Measurements from ENCODE around the gene DUSP6. TPM values are rescaled to one million over a fixed set of nuclear protein-coding genes. Genes with fewer than 3 reads are reported as not detected.

Gene DUSP6
- total and polyA plus RNA-seq, 2 of the 13 experiments (the other 11 are each of a cell fraction or from before 2014, with no cell fraction given): 40.9 to 161 TPM

- no peak for TF ChIP-seq PITX1 (CRISPR knock-in tag; IDR thresholded peaks at IDR 0.05)
- no peak for TF ChIP-seq SIX4 (CRISPR knock-in tag; IDR thresholded peaks at IDR 0.05)
- TF ChIP-seq ZMYM3 (CRISPR knock-in tag; IDR thresholded peaks at IDR 0.05): peak; percentile 99
- peak; percentile 94; the same call in 1 of the 2 replicates for TF ChIP-seq ADNP (CRISPR knock-in tag; IDR thresholded peaks at IDR 0.05)
- TF ChIP-seq HDAC6 (IDR thresholded peaks at IDR 0.05; ENCODE audit: low read depth, low read length): no peak
- TF ChIP-seq ZNF160 (CRISPR knock-in tag; IDR thresholded peaks at IDR 0.05): no peak
- TF ChIP-seq MAF1 (CRISPR knock-in tag; IDR thresholded peaks at IDR 0.05; ENCODE audit: borderline replicate concordance): no peak
- no peak for TF ChIP-seq KLF12 (CRISPR knock-in tag; IDR thresholded peaks at IDR 0.05; ENCODE audit: borderline replicate concordance)
- TF ChIP-seq, protein P1, sequence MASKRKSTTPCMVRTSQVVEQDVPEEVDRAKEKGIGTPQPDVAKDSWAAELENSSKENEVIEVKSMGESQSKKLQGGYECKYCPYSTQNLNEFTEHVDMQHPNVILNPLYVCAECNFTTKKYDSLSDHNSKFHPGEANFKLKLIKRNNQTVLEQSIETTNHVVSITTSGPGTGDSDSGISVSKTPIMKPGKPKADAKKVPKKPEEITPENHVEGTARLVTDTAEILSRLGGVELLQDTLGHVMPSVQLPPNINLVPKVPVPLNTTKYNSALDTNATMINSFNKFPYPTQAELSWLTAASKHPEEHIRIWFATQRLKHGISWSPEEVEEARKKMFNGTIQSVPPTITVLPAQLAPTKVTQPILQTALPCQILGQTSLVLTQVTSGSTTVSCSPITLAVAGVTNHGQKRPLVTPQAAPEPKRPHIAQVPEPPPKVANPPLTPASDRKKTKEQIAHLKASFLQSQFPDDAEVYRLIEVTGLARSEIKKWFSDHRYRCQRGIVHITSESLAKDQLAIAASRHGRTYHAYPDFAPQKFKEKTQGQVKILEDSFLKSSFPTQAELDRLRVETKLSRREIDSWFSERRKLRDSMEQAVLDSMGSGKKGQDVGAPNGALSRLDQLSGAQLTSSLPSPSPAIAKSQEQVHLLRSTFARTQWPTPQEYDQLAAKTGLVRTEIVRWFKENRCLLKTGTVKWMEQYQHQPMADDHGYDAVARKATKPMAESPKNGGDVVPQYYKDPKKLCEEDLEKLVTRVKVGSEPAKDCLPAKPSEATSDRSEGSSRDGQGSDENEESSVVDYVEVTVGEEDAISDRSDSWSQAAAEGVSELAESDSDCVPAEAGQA (IDR thresholded peaks at IDR 0.05; ENCODE audit: low read depth): no peak
- TF ChIP-seq, protein P1 (CRISPR knock-in tag; IDR thresholded peaks at IDR 0.05; ENCODE audit: borderline replicate concordance): no peak
- 0 out of 2 replicates have a peak, but pooled peaks have one; percentile 5 for TF ChIP-seq KDM3A (CRISPR knock-in tag; IDR thresholded peaks at IDR 0.05; ENCODE audit: low read depth)
- no peak for TF ChIP-seq MEIS1 (CRISPR knock-in tag; IDR thresholded peaks at IDR 0.05; ENCODE audit: borderline replicate concordance)
- TF ChIP-seq HINFP (CRISPR knock-in tag; IDR thresholded peaks at IDR 0.05; ENCODE audit: low read depth): no peak
- no peak for TF ChIP-seq GATA4 (IDR thresholded peaks at IDR 0.05; ENCODE audit: borderline replicate concordance, low read depth)
- TF ChIP-seq ZFAT (CRISPR knock-in tag; conservative IDR thresholded peaks at IDR 0.05): no peak
- no peak for TF ChIP-seq E2F5 (CRISPR knock-in tag; conservative IDR thresholded peaks at IDR 0.05)
- no peak for TF ChIP-seq ZNF484 (CRISPR knock-in tag; IDR thresholded peaks at IDR 0.05; ENCODE audit: borderline replicate concordance, low read depth)
- TF ChIP-seq MAFK (conservative IDR thresholded peaks at IDR 0.05 in 1 of 2, IDR thresholded peaks at IDR 0.05 in 1 of 2; ENCODE audit: low read length in 2 of 2): peak; percentile 46 to 71; a peak in 3 of 4 replicates
- TF ChIP-seq ZNF883 (CRISPR knock-in tag; IDR thresholded peaks at IDR 0.05; ENCODE audit: not compliant biosample characterization): no peak
- no peak for TF ChIP-seq DPF2 (CRISPR knock-in tag; IDR thresholded peaks at IDR 0.05; ENCODE audit: borderline replicate concordance, low read depth)
- TF ChIP-seq ZNF766 (CRISPR knock-in tag; IDR thresholded peaks at IDR 0.05; ENCODE audit: borderline replicate concordance): no peak
- no peak for TF ChIP-seq ZIK1 (CRISPR knock-in tag; IDR thresholded peaks at IDR 0.05; ENCODE audit: borderline replicate concordance, low read depth)
- TF ChIP-seq ZNF251 (CRISPR knock-in tag; IDR thresholded peaks at IDR 0.05): no peak
- TF ChIP-seq ZNF644 (CRISPR knock-in tag; IDR thresholded peaks at IDR 0.05; ENCODE audit: low read depth): no peak
These were observed 7.5 kb downstream of the DUSP6 start (continued) for GRCh38 chr12:89344862-89345202.
